ENCODE data around the gene VIT. TPM values are rescaled to one million over a fixed set of nuclear protein-coding genes. Genes with fewer than 3 reads are reported as not detected.
"Not testable (repeated sequence)": the region's sequence is repeated elsewhere in the genome, so short reads cannot be mapped to it uniquely, and the experiment has no call there.

Gene VIT
- total and polyA plus RNA-seq, 2 donors (not counting 1 experiment from before 2014, with no cell fraction given) = 0.17 to 0.62 TPM

DNA sequence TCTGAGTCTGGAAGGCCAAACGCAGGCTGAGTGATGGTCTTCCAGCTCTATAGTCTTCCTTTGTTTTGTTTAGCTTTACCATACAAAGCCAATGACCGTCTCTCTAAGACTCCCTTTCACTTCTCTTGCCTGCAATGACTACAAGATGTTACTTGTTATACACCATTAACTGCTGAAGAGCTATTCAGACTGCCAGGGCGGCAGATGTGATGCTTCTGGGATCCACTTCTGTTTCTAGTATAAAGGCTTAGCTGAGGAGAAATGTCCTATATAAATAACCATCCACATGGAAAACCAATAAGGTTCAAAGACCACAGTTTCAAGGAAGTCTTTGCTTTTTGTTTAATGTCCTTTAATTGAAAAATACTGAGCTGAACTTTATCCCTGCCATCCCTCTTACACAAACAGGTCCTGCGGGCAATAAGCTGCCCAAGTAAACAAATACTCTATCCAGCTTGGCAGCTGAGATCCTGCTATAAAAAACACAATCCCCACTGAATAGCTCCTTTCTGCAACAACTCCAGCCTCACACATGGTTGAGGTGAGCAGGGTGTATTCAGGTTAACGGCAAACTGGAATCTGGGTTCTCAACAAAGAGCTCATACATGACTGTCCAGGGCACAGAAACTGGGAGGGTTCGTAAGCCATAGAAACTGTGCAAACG lies 124.6 kb downstream of the VIT start:
- Histone ChIP-seq H3K27ac (ENCODE audit: insufficient read depth, low read length) (no peak overlapping the region), H3K79me2 (ENCODE audit: control insufficient read depth, insufficient read depth, low read length) (no peaks in the 10 kb centered on the region), H2AFZ (ENCODE audit: low read length) (no peak overlapping the region), H3K4me2 (ENCODE audit: extremely low read depth, insufficient read depth, low read length) (no peak overlapping the region), H3K27me3 (ENCODE audit: control insufficient read depth, insufficient read depth, low read length) (peaks cover 2% of the 10 kb centered on the region), H4K20me1 (ENCODE audit: control insufficient read depth, extremely low read depth, insufficient read depth, low read length) (no peaks in the 10 kb centered on the region), H3K9me3 (ENCODE audit: control insufficient read depth, insufficient read depth, low read depth, low read length) (no peaks in the 10 kb centered on the region), H3K4me3 (replicated peaks in 1 of 4; ENCODE audit: control extremely low read depth in 1 of 4, insufficient read depth in 1 of 4, low read depth in 3 of 4, low read length in 4 of 4) (no peak overlapping the region), H3K4me1 (ENCODE audit: control insufficient read depth, extremely low read depth, insufficient read depth, low read length) (no peaks in the 10 kb centered on the region), H3K36me3 (ENCODE audit: control insufficient read depth, insufficient read depth, low read length) (no peaks in the 10 kb centered on the region), H3K9ac (ENCODE audit: insufficient read depth, low read length) (no peak overlapping the region)
- no peak for TF ChIP-seq EZH2 (IDR thresholded peaks at IDR 0.05; ENCODE audit: low read length, missing control alignments)
- TF ChIP-seq, protein P1, sequence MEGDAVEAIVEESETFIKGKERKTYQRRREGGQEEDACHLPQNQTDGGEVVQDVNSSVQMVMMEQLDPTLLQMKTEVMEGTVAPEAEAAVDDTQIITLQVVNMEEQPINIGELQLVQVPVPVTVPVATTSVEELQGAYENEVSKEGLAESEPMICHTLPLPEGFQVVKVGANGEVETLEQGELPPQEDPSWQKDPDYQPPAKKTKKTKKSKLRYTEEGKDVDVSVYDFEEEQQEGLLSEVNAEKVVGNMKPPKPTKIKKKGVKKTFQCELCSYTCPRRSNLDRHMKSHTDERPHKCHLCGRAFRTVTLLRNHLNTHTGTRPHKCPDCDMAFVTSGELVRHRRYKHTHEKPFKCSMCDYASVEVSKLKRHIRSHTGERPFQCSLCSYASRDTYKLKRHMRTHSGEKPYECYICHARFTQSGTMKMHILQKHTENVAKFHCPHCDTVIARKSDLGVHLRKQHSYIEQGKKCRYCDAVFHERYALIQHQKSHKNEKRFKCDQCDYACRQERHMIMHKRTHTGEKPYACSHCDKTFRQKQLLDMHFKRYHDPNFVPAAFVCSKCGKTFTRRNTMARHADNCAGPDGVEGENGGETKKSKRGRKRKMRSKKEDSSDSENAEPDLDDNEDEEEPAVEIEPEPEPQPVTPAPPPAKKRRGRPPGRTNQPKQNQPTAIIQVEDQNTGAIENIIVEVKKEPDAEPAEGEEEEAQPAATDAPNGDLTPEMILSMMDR (conservative IDR thresholded peaks at IDR 0.05 in 1 of 2, IDR thresholded peaks at IDR 0.05 in 1 of 2; ENCODE audit: low read depth in 1 of 2, low read length in 2 of 2) = no peak
- DNase-seq (ENCODE audit: low read depth in 2 of 2) = no peak

DNA sequence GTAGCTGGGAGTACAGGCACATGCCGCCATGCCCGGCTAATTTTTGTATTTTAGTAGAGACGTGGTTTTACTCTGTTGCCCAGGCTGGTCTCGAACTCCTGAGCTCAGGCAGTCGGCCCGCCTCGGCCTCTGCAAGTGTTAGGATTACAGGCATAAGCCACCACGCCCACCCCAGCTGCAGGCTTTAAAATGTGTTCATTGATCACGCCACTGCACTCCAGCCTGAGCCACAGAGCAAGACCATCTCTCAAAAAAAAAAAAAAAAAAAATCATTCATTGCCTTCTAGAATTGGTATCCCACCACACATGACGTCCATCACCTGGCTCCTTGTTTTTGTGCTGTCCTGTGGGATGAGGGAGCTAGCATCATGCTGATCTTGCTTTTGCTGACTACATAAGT lies 127.4 kb downstream of the VIT start:
- Histone ChIP-seq H3K4me2 (ENCODE audit: extremely low read depth, insufficient read depth, low read length) (no peak overlapping the region), H3K79me2 (ENCODE audit: control insufficient read depth, insufficient read depth, low read length) (no peaks in the 10 kb centered on the region), H3K27me3 (ENCODE audit: control insufficient read depth, insufficient read depth, low read length) (peaks cover 2% of the 10 kb centered on the region), H3K36me3 (ENCODE audit: control insufficient read depth, insufficient read depth, low read length) (no peaks in the 10 kb centered on the region), H3K27ac (ENCODE audit: insufficient read depth, low read length) (no peak overlapping the region), H2AFZ (ENCODE audit: low read length) (no peak overlapping the region), H3K9ac (ENCODE audit: insufficient read depth, low read length) (no peak overlapping the region), H3K4me3 (replicated peaks in 1 of 4; ENCODE audit: control extremely low read depth in 1 of 4, insufficient read depth in 1 of 4, low read depth in 3 of 4, low read length in 4 of 4) (no peak overlapping the region), H3K9me3 (ENCODE audit: control insufficient read depth, insufficient read depth, low read depth, low read length) (no peaks in the 10 kb centered on the region), H3K4me1 (ENCODE audit: control insufficient read depth, extremely low read depth, insufficient read depth, low read length) (no peaks in the 10 kb centered on the region), H4K20me1 (ENCODE audit: control insufficient read depth, extremely low read depth, insufficient read depth, low read length) (no peaks in the 10 kb centered on the region)
- TF ChIP-seq, protein P1 (conservative IDR thresholded peaks at IDR 0.05 in 1 of 2, IDR thresholded peaks at IDR 0.05 in 1 of 2; ENCODE audit: low read depth in 1 of 2, low read length in 2 of 2) = no peak
- DNase-seq (ENCODE audit: low read depth in 2 of 2) = no peak

DNA sequence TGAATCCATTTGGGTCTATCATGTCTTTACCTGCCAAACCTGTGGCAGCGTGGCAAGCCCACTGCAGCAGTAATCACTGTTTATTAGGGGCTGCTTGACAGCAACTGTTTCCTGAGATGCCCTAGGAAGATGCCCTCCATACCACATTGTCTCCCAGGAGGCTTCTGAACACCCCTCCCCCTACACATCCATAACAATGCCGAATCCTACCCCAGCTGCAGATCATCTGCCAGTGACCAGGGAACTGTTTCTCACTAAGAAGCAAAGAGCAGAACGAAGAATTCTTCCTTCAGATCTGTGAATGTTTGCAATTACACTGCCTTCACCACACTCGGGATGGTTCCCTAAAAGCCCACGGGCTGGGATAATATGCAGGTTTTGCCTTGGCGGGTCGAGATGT lies 127.8 kb downstream of the VIT start:
- H2AFZ ChIP-seq (ENCODE audit: low read length) = no peak overlapping the region
- no peaks in the 10 kb centered on the region for H3K9me3 ChIP-seq (ENCODE audit: control insufficient read depth, insufficient read depth, low read depth, low read length)
- H3K4me1 ChIP-seq (ENCODE audit: control insufficient read depth, extremely low read depth, insufficient read depth, low read length) = no peaks in the 10 kb centered on the region
- no peaks in the 10 kb centered on the region for H3K79me2 ChIP-seq (ENCODE audit: control insufficient read depth, insufficient read depth, low read length)
- H3K9ac ChIP-seq (ENCODE audit: insufficient read depth, low read length) = no peak overlapping the region
- DNase-seq (ENCODE audit: low read depth in 2 of 2) = no peak
- TF ChIP-seq EZH2 (IDR thresholded peaks at IDR 0.05; ENCODE audit: low read length, missing control alignments) = no peak
- TF ChIP-seq, protein P1 (conservative IDR thresholded peaks at IDR 0.05 in 1 of 2, IDR thresholded peaks at IDR 0.05 in 1 of 2; ENCODE audit: low read depth in 1 of 2, low read length in 2 of 2) = no peak
- H3K27ac ChIP-seq (ENCODE audit: insufficient read depth, low read length) = no peak overlapping the region
- H4K20me1 ChIP-seq (ENCODE audit: control insufficient read depth, extremely low read depth, insufficient read depth, low read length) = no peaks in the 10 kb centered on the region
- peaks cover 2% of the 10 kb centered on the region for H3K27me3 ChIP-seq (ENCODE audit: control insufficient read depth, insufficient read depth, low read length)
- no peak overlapping the region for H3K4me2 ChIP-seq (ENCODE audit: extremely low read depth, insufficient read depth, low read length)
- H3K4me3 ChIP-seq (replicated peaks in 1 of 4; ENCODE audit: control extremely low read depth in 1 of 4, insufficient read depth in 1 of 4, low read depth in 3 of 4, low read length in 4 of 4) = no peak overlapping the region
- no peaks in the 10 kb centered on the region for H3K36me3 ChIP-seq (ENCODE audit: control insufficient read depth, insufficient read depth, low read length)

DNA sequence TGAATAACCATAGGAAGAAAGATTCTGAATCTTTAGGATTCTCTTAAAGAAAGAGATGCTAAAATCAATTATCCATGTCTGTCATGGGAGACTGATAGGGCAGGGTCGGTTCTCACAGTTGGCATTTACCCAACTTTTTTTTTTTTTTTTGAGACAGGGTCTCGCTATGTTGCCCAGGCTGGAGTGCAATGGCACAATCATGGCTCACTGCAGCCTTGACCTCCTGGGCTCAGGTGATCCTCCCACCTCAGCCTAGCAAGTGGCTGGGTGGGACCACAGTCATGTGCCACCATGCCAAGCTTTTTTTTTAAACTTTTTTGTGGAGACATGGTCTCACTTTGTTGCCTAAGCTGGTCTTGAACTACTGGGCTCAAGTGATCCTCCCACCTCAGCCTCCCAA lies 128.2 kb downstream of the VIT start:
- H3K4me3 ChIP-seq (replicated peaks in 1 of 4; ENCODE audit: control extremely low read depth in 1 of 4, insufficient read depth in 1 of 4, low read depth in 3 of 4, low read length in 4 of 4); H3K36me3 ChIP-seq (ENCODE audit: control insufficient read depth, insufficient read depth, low read length); H3K27ac ChIP-seq (ENCODE audit: insufficient read depth, low read length); H3K9ac ChIP-seq (ENCODE audit: insufficient read depth, low read length); H2AFZ ChIP-seq (ENCODE audit: low read length); DNase-seq (ENCODE audit: low read depth in 2 of 2); H3K9me3 ChIP-seq (ENCODE audit: control insufficient read depth, insufficient read depth, low read depth, low read length); H3K4me1 ChIP-seq (ENCODE audit: control insufficient read depth, extremely low read depth, insufficient read depth, low read length); H3K79me2 ChIP-seq (ENCODE audit: control insufficient read depth, insufficient read depth, low read length); H3K4me2 ChIP-seq (ENCODE audit: extremely low read depth, insufficient read depth, low read length); H3K27me3 ChIP-seq (ENCODE audit: control insufficient read depth, insufficient read depth, low read length); H4K20me1 ChIP-seq (ENCODE audit: control insufficient read depth, extremely low read depth, insufficient read depth, low read length): not testable (repeated sequence)
